CD4-positive, alpha-beta T cell treated with Interleukin-4 for 4 hours (primary cell): ENCODE measurements around the gene AUTS2.

Experiments used
- DNase-seq: peaks from one replicate; pipeline ENCODE4 v3.0.0-alpha.2; 2020

The AUTS2 gene

DNA sequence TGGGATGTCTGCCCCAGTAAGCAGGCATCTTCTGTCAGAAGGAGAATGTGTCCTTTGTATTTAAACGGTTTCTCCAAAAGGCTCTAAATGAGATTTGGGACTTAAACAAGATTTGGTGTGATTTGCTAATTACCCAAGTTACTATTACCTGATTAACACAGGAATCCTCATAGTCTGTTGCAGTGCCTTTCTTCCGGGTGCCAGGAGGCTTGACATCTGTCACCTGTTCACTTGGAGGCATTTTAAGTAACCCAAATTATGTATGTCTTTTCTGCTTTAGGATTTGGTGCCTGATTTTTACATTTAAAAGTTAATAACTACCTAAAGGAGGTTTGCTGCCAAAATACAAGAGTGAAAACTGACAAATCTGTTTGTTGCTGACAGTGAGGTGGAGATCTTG lies 945.7 kb downstream of the AUTS2 start:
- no peak for DNase-seq

DNA sequence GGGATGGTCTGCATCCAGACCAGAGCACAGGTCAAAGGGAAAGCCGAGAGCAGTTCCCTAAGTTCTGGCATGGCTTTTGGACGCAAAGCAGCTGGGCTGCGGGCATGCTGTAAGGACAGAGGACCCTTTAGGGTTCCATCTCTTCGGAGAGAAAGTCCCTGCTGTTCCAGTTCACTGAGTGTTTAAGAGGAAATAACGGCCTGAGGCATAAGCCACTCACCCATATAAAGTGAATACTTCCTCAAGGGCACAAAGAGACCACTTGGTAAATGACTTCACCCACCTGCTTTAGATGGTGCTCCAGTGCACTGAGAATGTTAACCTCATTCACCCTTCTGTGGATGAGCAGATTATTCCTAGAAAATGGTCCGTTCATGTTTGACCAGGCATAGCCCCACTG lies 946.9 kb downstream of the AUTS2 start:
- DNase-seq, result no peak

DNA sequence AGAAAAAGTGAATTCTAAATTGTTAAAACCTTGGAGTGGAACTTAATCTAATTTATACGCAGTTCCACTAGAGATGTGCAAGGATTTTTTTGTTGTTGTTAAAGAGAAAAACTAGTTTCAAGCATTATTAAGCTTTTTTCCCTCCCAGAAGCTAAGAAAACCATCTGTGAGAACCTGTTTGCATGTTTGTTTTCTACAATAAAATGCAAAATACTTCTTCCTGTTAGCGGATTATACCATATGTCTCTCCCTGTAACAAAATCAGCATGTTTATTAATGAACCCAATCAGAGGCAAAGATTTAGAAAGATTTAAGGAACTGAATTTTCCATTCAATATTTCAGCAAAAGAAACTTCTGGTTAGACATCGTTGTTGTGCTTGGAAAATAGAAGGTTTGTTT lies 953.9 kb downstream of the AUTS2 start:
- no peak for DNase-seq

DNA sequence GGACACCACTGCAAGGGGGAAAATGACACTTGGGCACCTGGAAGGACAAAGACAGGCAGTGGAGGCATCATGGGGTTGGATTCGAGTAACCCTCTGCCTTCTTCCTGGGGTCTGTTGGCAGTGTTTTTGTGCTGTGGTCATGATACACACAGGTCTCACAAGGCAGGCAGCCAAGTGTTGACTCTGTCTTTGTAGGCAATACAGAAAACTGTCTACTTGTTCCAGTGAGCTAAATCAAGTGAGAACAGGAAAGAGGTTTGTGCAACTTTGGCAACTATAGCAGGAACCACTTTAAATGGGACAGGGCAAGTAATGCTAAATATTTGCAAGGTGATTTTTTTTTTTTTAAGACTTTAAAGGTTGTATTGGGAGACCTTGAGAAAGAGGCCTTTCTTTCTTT lies 955.1 kb downstream of the AUTS2 start:
- no peak for DNase-seq

DNA sequence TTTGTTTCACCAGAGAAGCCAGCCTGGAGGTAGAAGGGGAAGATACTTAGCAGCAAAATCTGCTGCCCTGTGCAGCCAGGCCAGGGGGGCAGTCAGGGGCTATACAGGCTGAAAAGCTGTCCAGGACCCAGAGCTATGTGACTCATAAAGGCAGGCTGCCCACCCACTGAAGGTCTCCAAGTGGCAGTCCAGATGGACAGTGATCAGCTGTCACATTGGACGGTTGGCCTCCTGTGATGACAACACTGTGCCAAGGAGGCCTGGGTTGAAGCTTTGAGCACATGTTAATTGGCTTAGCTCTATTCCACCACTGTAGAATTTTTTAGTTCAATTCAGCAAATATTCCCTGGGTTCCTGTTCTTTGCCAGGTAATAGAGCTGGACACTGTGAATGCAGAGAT lies 956.4 kb downstream of the AUTS2 start:
- DNase-seq, result no peak

GRCh38 chr7:70556761-70557160 lies 958.5 kb downstream of the AUTS2 start:
- DNase-seq, result no peak

GRCh38 chr7:70557338-70557737 lies 959.1 kb downstream of the AUTS2 start:
- DNase-seq, result no peak

- DNase-seq, result no peak
Measured at GRCh38 chr7:70559815-70560214, 961.5 kb downstream of the AUTS2 start.

DNA sequence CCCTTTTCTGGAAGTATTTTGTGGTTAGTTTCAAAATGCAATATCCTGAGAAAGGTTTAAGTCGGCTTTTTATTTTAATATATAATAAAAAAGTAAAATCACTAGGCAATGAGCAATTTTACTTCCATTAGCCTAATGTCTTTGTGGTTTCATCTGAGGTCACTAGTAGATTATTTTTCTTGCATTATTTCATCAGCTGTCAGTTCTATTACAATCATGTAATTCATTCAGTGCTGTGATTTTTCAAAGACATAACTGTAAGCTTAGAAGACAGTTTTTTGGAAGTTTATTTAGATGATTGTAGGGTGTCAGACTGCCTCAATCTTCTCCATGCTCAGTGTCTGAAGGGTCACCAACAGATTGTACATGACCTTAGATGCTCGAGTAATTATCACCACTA lies 965.7 kb downstream of the AUTS2 start:
- no peak for DNase-seq

- no peak for DNase-seq
Measured at GRCh38 chr7:70565721-70566370, 967.6 kb downstream of the AUTS2 start.

DNA sequence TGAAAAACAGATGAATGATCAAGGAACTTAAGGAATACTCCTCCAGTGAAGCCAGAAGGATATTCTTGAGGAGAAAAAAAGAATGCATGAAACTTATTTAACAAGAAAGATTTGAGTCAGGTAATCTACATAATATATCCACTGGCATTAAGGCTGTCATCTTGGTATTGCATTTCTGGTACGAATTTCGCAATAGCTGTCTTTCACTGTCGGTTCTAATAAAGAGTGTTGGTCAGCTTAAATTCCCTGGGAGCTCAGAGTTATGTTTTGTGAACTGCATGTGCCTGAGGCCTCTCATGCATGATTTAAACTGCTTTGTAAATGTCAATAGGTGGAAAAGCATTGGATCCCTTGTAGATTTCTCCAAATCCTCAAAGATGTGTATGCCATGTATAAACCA lies 968.4 kb downstream of the AUTS2 start:
- DNase-seq, result no peak

DNA sequence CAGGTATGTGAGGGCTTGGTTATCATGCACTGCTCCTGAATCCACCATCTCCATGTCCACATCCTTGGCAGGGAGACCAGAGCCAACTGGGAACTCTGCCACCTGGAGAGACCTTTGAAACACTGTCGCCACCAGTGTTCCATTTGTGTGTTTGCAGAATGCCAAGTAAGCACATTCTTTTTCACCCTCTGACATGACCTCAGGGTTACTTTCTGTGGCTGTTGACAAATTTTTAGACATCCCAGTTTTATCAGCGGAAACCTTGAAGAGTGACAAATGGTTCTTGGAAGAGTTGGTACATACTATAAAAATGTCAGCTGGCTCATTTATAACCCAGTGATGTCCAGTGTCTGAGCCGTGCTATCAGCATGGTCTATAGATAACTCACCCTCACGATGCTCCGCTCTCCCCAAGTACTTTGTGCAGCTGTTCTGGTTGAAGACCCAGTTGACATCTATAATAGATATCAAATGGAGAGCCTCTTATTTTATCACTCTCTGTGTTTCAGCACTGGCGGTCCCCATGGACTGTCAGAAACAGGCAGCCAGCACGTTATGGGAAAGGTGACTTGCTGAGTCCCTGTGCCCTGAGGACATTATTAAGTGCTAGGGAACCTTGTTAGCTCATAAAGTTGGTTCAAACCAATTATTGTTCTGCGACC lies 970.5 kb downstream of the AUTS2 start:
- DNase-seq, result no peak

DNA sequence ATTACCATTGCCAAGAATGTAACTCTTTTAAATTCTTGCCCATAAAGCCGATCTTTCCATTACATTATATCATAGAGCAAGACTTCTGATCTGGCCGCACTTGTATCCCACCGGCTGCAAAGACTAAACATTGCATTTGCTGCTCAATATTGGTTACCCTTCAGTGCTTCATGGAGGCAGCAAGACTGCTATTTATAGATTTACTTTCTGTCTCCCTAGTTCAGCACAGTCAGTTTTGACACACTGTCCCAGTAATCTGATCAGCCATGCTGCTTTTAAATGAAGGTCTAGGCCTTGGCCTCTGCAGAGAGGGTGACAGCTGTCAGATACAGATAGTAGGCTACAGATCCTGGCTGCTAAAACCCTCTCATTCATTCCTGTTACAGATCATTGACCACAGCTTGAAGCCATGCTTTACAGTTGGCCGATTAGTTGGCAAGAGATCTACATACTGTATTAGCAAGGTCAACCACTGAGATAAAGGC lies 971.1 kb downstream of the AUTS2 start:
- no peak for DNase-seq

- no peak for DNase-seq
Measured at GRCh38 chr7:70570029-70570428, 971.8 kb downstream of the AUTS2 start.

DNA sequence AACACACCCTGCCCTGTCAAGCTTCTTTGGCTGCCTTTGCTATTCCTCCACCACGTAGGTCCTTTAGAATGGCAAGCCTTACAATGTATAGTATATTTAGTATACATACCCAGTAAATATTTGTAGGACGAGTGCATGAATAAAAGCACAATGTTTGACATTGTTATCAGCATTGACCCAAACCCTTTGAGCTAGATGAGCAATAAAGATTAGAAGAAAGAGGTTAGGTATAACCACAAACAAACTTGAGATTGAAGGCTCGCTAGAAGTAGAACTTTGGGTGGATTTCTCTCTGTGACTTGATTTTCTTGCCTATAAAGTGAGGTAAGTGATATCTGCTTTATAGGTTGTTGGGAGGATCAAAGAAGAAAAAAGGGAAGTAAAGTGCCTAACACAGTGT lies 972.7 kb downstream of the AUTS2 start:
- DNase-seq, result no peak

- no peak for DNase-seq
Measured at GRCh38 chr7:70571403-70571934, 973.2 kb downstream of the AUTS2 start.

- DNase-seq, result no peak
Measured at GRCh38 chr7:70571961-70572360, 973.7 kb downstream of the AUTS2 start.

GRCh38 chr7:70572571-70572970 lies 974.3 kb downstream of the AUTS2 start:
- no peak for DNase-seq

GRCh38 chr7:70573071-70573661 lies 974.9 kb downstream of the AUTS2 start:
- no peak for DNase-seq

DNA sequence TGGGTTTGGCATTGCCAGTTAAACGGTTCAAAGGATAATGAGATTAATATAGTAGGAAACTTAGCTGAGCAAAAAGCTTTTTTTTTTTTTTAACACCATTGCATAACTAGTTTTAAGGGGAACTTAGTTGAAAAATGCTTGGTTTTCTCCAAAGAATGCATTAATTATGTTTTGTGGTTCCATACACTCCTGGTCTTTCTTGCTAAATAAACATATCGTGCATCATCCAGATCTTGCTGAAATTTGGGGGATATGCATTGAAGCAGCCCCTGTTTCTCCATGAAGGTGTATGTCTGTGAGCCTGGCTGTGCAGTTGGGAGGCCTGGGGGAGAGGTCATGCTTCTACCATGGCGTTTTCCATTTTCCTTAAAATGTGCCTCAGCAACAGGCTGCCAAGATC lies 975.4 kb downstream of the AUTS2 start:
- DNase-seq, result no peak

- no peak for DNase-seq
Measured at GRCh38 chr7:70574314-70574834, 976.1 kb downstream of the AUTS2 start.

DNA sequence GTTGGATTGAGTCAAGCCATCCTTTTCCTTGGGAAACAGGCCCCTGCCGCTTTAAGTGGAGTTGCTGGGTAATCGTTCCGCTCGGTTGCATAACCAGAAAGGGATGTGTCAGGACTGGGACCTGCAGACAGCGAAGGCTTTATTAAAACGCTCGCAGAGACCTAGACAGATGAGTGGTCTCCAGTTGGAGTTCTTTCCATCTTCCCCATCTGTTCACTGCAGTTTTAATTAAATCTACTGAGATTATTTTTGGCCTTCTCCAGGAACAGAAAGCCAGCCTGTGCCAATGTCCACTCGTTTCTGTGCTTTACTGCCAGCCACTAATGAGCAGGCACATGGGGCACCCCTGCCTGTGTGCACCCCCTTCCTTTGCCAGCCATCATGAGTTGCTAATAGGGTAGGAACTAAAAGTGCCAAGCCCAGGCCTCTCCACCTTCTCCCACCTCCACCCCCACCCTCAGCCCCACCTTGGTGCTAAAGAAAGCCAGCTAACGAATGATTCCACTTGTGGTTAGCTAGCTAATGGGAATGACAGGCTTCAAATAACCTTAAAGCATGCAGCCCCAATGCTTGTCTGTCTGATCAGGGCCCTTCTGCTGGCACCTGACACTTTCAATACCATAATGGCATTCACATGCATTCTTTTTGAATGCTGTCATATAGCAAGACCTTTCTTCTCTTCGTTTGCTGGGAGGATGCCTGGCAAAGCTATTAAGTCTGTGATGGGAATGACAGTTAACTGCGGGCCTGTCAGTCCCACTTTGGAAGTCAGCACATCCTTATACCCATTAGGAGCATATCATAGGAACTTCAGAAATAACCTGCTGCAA lies 976.9 kb downstream of the AUTS2 start:
- no peak for DNase-seq

- DNase-seq, result no peak
Measured at GRCh38 chr7:70577078-70577477, 978.8 kb downstream of the AUTS2 start.
